ENCODE results near the gene PHLDB2. TPM values are rescaled to one million over a fixed set of nuclear protein-coding genes. Genes with fewer than 3 reads are reported as not detected.

Gene PHLDB2
- total and polyA plus RNA-seq, 2 of the 13 experiments (the other 11 are each of a cell fraction or from before 2014, with no cell fraction given) = 8.4 to 23.6 TPM

DNA sequence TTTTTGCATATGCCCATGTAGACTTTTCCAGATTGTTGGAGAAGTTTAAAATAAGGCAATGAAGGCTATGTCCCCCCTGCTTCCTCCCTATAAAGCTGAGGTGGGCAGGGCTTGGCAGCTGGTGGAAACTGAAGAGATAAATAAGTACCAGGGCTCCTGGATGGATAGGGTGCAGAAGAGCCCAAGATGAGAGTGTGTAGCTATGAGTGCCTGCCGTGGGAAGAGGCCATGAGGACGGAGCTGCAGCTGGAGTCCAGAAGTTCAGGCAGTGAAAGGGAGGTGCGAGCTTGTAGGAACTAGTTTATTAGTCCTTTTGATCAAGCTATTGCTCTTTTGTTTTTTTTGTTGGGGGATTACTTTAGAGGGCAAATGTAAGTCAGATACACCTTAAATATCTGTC, 52.4 kb downstream of the PHLDB2 start:
- intact Hi-C loops (cut with micrococcal nuclease; ENCODE audit: unreplicated experiment) = no loop called here
- no TSS peak for BruUV-seq (replicated peaks)
- in situ Hi-C loops (cut with HindIII; ENCODE audit: extremely low pct_ligation_motif_present, low pct_unique_long_range_greater_than_20kb) = no loop called here

GRCh38 chr3:111913163-111913763, 54.2 kb downstream of the PHLDB2 start:
- intact Hi-C loops (cut with micrococcal nuclease; ENCODE audit: unreplicated experiment) = no loop called here
- ChIA-PET CTCF (ENCODE audit: low intra/inter-chr PET ratio, low total read pairs) (no interaction called here), POLR2A (no interaction called here)
- BruUV-seq (replicated peaks) = no TSS peak
- no peak for TF ChIP-seq ZNF841 (CRISPR knock-in tag; IDR thresholded peaks at IDR 0.05; ENCODE audit: borderline replicate concordance)
- no peak for TF ChIP-seq ZNF292 (CRISPR knock-in tag; IDR thresholded peaks at IDR 0.05; ENCODE audit: borderline replicate concordance, low read depth)
- TF ChIP-seq ZNF816 (CRISPR knock-in tag; IDR thresholded peaks at IDR 0.05; ENCODE audit: borderline replicate concordance) = no peak
- TF ChIP-seq DMTF1 (CRISPR knock-in tag; IDR thresholded peaks at IDR 0.05) = no peak
- no peak for TF ChIP-seq KMT2A (CRISPR knock-in tag; IDR thresholded peaks at IDR 0.05)
- no peak for TF ChIP-seq RCOR2 (CRISPR knock-in tag; IDR thresholded peaks at IDR 0.05)
- no peak for TF ChIP-seq ARID2 (CRISPR knock-in tag; IDR thresholded peaks at IDR 0.05; ENCODE audit: borderline replicate concordance)
- Histone ChIP-seq H3K4me2 (ENCODE audit: low read depth, low read length) (no peak overlapping the region), H3K4me3 (replicated peaks in 1 of 3; ENCODE audit: insufficient read depth in 1 of 3, low read depth in 2 of 3, low read length in 3 of 3) (no peak overlapping the region), H3K79me2 (ENCODE audit: insufficient read depth, low read length) (no peaks in the 10 kb centered on the region), H3K27me3 (ENCODE audit: control insufficient read depth in 1 of 2, insufficient read depth in 2 of 2, low read length in 2 of 2) (no peaks in the 10 kb centered on the region), H3K27ac (ENCODE audit: extremely low read length, insufficient read depth, low read length) (no peak overlapping the region), H3K9me3 (ENCODE audit: low read length) (no peaks in the 10 kb centered on the region), H2AFZ (ENCODE audit: low read length) (no peak overlapping the region), H4K20me1 (ENCODE audit: insufficient read depth, low read length) (no peaks in the 10 kb centered on the region), H3K36me3 (replicated peaks in 1 of 2; ENCODE audit: control insufficient read depth in 1 of 2, insufficient read depth in 2 of 2, low read length in 2 of 2) (peaks cover 3 to 22% of the 10 kb centered on the region in 2 experiments; a peak in 4 of 5 replicates), H3K4me1 (ENCODE audit: insufficient read depth, low read length) (no peaks in the 10 kb centered on the region), H3K9ac (ENCODE audit: insufficient read depth, low read depth, low read length) (no peak overlapping the region)
- WGBS (ENCODE audit: low lambda C conversion rate) = 97% methylated on average over 7 of the region's 8 CpGs
- in situ Hi-C loops (cut with HindIII; ENCODE audit: extremely low pct_ligation_motif_present, low pct_unique_long_range_greater_than_20kb) = no loop called here
- no peak for DNase-seq (ENCODE audit: low spot score)
- no peak for ATAC-seq
- FAIRE-seq = no peak

More for the DNA sequence above, 52.4 kb downstream of the PHLDB2 start:
- CTCF ChIA-PET (ENCODE audit: low intra/inter-chr PET ratio, low total read pairs) = no interaction called here
- no peak overlapping the region for H3K4me2 ChIP-seq (ENCODE audit: low read depth, low read length)
- no peak for FAIRE-seq
- no peak for ATAC-seq
- TF ChIP-seq ZNF704 (CRISPR knock-in tag; IDR thresholded peaks at IDR 0.05; ENCODE audit: borderline replicate concordance) (no peak), RFXANK (CRISPR knock-in tag; IDR thresholded peaks at IDR 0.05) (no peak), TOE1 (CRISPR knock-in tag; IDR thresholded peaks at IDR 0.05) (no peak), ZNF430 (CRISPR knock-in tag; IDR thresholded peaks at IDR 0.05) (no peak), MAZ (IDR thresholded peaks at IDR 0.05; ENCODE audit: borderline replicate concordance, low read depth, low read length) (no peak), MAZ (CRISPR knock-in tag; IDR thresholded peaks at IDR 0.05; ENCODE audit: low read depth) (no peak), ZNF329 (CRISPR knock-in tag; IDR thresholded peaks at IDR 0.05; ENCODE audit: low read depth) (no peak), ZNF205 (CRISPR knock-in tag; IDR thresholded peaks at IDR 0.05) (no peak), RFX1 (IDR thresholded peaks at IDR 0.05) (no peak)
- no peaks in the 10 kb centered on the region for H3K9me3 ChIP-seq (ENCODE audit: low read length)
- no peak overlapping the region for H3K27ac ChIP-seq (ENCODE audit: extremely low read length, insufficient read depth, low read length)
- no peak overlapping the region for H3K4me3 ChIP-seq (replicated peaks in 1 of 3; ENCODE audit: insufficient read depth in 1 of 3, low read depth in 2 of 3, low read length in 3 of 3)
- H2AFZ ChIP-seq (ENCODE audit: low read length) = no peak overlapping the region
- no peaks in the 10 kb centered on the region for H3K27me3 ChIP-seq (ENCODE audit: control insufficient read depth in 1 of 2, insufficient read depth in 2 of 2, low read length in 2 of 2)
- POLR2A ChIA-PET = no interaction called here
- H3K9ac ChIP-seq (ENCODE audit: insufficient read depth, low read depth, low read length) = no peak overlapping the region
- DNase-seq (ENCODE audit: low spot score) = no peak
- no peaks in the 10 kb centered on the region for H4K20me1 ChIP-seq (ENCODE audit: insufficient read depth, low read length)
- peaks cover 3 to 20% of the 10 kb centered on the region in 2 experiments; a peak in 4 of 5 replicates for H3K36me3 ChIP-seq (replicated peaks in 1 of 2; ENCODE audit: control insufficient read depth in 1 of 2, insufficient read depth in 2 of 2, low read length in 2 of 2)
- peaks cover 11% of the 10 kb centered on the region for H3K4me1 ChIP-seq (ENCODE audit: insufficient read depth, low read length)
- no peaks in the 10 kb centered on the region for H3K79me2 ChIP-seq (ENCODE audit: insufficient read depth, low read length)
- WGBS (ENCODE audit: low lambda C conversion rate) = 91% methylated on average over 3 of the region's 3 CpGs
